A673 (cell line): ENCODE data around the gene RSPH9.

Source experiments
- CTCF ChIP-seq: fragments of 300-800, 200-600 bp; sonication (generic); conservative IDR thresholded peaks from 2 replicates; pipeline ENCODE4 v1.5.1; 2017; ENCODE audit warnings: low read depth, mild to moderate bottlenecking, antibody characterized with exemption, low read length, moderate library complexity, mixed read lengths
- EZH2 ChIP-seq: fragments of 200-600 bp; sonication (generic); IDR thresholded peaks from 2 replicates; pipeline ENCODE4 v1.6.1; 2017; ENCODE audit warnings: borderline replicate concordance, low read depth, mild to moderate bottlenecking, mixed read lengths, antibody characterized with exemption, low read length; ENCODE audit not compliant: poor library complexity, severe bottlenecking

GRCh38 chr6:43614396-43614730 lies 30.5 kb upstream of the RSPH9 start:
- TF ChIP-seq CTCF (no peak), EZH2 (no peak)
